Gastrocnemius medialis (tissue), 4 donors: ENCODE measurements around the gene MACROD1.

Experiments
- POLR2A ChIP-seq, 2 donors: fragments of 450-650 bp; IDR thresholded peaks; one replicate each; pipeline ENCODE4 v1.6.1; 2017; ENCODE audit warnings: antibody characterized with exemption in 2 of 2, mild to moderate bottlenecking in 2 of 2, moderate library complexity in 2 of 2
- TF ChIP-seq, protein P1 (sequence below), 5 experiments: fragments of 450-650 bp in 3 of 5; fragments of 200-600 bp in 2 of 5; sonication (generic) in 2 of 5; IDR thresholded peaks in 4 of 5; conservative IDR thresholded peaks in 1 of 5; 1 replicate in 4 of 5; 2 replicates in 1 of 5; pipeline ENCODE4 v1.5.1; 2016 to 2019; ENCODE audit warnings: antibody characterized with exemption in 5 of 5, mild to moderate bottlenecking in 3 of 5, moderate library complexity in 3 of 5

DNA sequence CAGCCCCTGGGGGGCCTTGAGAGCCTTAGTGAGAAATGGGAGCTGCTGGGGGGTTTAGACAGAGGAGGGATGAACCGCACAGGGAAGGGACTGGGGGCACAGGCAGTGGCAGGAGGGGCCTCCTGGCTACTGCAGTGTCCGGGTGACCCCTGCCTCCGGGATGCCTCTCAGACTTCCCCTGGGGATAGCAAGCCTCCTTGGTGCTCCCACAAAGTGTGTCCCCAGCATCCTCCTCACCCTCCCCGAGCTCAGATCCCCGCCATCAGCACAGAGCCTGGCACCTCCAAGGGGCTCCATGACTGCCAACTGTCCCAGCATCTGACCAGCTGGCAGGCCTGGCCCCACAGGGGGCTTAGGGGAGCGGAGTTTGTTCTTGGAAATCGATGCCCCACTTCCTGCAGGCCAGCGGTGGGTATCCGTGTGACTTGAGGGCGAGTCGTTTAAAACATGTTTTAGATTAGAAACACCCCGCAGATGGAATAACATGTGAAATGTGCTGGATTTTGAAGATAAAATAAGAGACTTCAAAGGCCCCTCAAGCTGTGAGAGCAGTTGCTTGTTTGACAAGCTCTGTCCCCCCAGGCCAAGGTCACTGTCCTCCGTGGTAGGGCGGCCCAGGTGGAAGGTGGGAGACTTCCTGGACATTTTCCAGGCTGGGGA, 143.7 kb downstream of the MACROD1 start:
- TF ChIP-seq, protein P1, sequence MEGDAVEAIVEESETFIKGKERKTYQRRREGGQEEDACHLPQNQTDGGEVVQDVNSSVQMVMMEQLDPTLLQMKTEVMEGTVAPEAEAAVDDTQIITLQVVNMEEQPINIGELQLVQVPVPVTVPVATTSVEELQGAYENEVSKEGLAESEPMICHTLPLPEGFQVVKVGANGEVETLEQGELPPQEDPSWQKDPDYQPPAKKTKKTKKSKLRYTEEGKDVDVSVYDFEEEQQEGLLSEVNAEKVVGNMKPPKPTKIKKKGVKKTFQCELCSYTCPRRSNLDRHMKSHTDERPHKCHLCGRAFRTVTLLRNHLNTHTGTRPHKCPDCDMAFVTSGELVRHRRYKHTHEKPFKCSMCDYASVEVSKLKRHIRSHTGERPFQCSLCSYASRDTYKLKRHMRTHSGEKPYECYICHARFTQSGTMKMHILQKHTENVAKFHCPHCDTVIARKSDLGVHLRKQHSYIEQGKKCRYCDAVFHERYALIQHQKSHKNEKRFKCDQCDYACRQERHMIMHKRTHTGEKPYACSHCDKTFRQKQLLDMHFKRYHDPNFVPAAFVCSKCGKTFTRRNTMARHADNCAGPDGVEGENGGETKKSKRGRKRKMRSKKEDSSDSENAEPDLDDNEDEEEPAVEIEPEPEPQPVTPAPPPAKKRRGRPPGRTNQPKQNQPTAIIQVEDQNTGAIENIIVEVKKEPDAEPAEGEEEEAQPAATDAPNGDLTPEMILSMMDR (IDR thresholded peaks at IDR 0.05 in 4 of 5, conservative IDR thresholded peaks at IDR 0.05 in 1 of 5), result no peak
- TF ChIP-seq POLR2A (IDR thresholded peaks at IDR 0.05), result no peak
